Testis (tissue), 2 donors: ENCODE results near the gene ERCC3.

Source experiments
- POLR2A ChIP-seq: fragments of 450-650 bp; IDR thresholded peaks from one replicate; pipeline ENCODE4 v1.6.1; 2017; ENCODE audit warnings: antibody characterized with exemption, mild to moderate bottlenecking, moderate library complexity
- TF ChIP-seq, protein P1 (sequence below), 3 experiments: fragments of 450-650 bp in 2 of 3; fragments of 200-600 bp in 1 of 3; sonication (generic) in 1 of 3; IDR thresholded peaks; one replicate each; pipeline ENCODE4 v1.5.1; 2016 to 2019; ENCODE audit warnings: antibody characterized with exemption in 3 of 3, mild to moderate bottlenecking in 2 of 3, moderate library complexity in 1 of 3

DNA sequence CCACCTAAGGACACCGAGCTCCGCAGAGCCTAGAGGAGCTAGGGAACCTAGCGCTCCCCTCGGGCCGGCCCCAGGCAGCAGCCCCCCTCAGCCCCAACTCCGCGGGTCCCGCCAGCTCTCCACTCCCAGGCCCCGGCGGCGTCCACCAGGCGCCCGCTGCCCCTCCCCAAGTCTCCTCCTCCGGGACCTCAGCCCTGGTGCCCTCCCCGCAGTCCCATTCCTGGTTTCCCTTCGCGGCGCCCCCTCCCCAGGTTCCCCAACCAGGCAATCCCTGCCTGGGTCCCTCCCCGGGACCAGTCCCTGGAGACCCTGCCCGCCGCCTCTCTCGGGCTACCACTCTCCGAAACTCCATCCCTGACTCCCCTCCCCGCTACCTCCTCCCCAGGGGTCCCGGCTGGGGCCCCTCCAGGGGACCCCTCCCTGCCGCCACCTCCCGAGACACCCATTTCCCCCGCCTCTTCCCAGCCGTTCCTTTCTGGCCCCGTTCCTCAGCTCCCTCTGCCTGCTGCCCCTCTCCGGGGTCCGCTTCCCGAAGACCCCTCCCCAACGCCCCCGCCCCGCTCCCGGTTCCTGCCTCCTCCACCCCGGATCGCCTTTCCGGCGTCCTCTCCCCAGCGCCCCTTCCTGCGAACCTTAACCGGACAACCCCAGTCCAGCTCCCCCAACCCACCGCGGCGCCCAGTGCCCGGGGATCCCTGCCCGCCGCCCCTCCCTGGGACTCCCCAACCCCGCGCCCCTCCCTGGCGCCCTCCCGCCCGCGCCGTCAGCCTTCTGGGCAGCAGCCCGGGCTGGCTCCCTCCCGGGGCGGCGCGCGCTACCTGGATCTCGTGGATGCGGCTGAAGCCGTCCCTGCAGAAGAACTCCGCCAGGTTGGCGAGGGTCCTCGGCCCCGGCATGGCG, 74.5 kb downstream of the ERCC3 start:
- TF ChIP-seq, protein P1, sequence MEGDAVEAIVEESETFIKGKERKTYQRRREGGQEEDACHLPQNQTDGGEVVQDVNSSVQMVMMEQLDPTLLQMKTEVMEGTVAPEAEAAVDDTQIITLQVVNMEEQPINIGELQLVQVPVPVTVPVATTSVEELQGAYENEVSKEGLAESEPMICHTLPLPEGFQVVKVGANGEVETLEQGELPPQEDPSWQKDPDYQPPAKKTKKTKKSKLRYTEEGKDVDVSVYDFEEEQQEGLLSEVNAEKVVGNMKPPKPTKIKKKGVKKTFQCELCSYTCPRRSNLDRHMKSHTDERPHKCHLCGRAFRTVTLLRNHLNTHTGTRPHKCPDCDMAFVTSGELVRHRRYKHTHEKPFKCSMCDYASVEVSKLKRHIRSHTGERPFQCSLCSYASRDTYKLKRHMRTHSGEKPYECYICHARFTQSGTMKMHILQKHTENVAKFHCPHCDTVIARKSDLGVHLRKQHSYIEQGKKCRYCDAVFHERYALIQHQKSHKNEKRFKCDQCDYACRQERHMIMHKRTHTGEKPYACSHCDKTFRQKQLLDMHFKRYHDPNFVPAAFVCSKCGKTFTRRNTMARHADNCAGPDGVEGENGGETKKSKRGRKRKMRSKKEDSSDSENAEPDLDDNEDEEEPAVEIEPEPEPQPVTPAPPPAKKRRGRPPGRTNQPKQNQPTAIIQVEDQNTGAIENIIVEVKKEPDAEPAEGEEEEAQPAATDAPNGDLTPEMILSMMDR (IDR thresholded peaks at IDR 0.05) = no peak
- no peak for TF ChIP-seq POLR2A
